IPS-NIHi7 (cell line): ENCODE data around the gene TNFAIP8L1.
"Not testable (repeated sequence)": the region's sequence is repeated elsewhere in the genome, so short reads cannot be mapped to it uniquely, and the experiment has no call there.

Source experiments
- DNase-seq: peaks from one replicate; pipeline ENCODE4 v3.0.0; 2012; ENCODE audit warnings: mixed read lengths; ENCODE audit errors: extremely low spot score

Gene TNFAIP8L1

DNA sequence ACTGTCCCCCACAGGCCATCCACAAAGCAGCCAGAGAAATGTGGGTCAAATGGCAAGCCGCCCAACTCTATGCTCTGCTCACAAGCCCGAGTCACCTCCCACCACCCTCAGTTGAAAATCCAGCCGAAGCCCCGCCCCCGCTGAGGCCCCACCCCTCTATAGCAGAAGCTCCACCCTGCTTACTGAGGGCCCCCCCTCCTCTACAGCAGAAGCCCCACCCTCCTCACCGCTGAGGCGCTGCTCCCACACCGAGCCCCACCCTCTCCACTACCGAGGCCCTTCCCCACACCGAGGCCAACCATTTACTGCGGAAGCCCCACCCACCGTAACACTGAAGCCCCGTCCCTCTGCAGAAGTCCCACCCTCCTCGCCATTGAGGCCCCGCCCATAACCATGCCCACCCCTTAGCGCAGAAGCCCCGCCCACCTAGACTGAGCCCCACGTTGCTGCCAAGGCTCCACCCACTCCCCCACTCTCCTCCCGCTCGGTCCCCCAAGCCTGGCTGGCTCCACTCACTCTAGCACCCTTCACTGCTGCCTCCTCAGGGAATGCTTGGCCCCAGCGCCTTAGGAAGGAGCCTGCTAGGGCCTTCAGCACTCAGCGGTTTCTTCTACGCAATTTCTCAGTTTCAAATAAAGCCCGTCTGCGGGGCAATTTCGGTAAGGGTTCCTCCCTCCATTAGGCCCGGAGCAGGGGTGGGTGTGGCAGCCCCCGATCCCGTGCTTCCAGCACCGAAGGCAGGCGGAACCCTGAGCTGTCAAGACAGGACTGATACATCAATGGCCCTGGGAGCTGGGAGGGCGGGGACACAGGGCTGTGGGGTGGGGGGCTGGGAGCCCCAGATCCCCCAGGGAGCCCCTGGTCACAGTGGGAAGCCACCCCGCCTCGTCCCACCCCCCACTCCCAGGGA is 39.8 kb downstream of the TNFAIP8L1 start:
- DNase-seq = peak; percentile 97

DNA sequence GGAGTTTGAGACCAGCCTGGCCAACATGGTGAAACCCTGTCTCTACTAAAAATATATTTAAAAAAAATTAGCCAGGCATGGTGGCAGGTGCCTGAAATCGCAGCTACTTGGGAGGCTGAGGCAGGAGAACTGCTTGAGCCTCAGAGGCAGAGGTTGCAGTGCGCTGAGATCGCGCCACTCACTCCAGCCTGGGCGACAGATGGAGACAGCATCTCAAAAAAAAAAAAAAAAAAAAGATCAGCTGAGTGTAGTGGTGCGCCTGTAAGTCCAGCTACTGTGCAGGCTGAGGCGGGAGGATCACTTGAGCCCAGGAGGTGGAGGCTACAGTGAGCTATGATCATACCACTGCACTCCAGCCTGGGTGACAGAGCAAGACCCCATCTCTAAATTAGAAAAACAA is 40.7 kb downstream of the TNFAIP8L1 start:
- not testable (repeated sequence) for DNase-seq

DNA sequence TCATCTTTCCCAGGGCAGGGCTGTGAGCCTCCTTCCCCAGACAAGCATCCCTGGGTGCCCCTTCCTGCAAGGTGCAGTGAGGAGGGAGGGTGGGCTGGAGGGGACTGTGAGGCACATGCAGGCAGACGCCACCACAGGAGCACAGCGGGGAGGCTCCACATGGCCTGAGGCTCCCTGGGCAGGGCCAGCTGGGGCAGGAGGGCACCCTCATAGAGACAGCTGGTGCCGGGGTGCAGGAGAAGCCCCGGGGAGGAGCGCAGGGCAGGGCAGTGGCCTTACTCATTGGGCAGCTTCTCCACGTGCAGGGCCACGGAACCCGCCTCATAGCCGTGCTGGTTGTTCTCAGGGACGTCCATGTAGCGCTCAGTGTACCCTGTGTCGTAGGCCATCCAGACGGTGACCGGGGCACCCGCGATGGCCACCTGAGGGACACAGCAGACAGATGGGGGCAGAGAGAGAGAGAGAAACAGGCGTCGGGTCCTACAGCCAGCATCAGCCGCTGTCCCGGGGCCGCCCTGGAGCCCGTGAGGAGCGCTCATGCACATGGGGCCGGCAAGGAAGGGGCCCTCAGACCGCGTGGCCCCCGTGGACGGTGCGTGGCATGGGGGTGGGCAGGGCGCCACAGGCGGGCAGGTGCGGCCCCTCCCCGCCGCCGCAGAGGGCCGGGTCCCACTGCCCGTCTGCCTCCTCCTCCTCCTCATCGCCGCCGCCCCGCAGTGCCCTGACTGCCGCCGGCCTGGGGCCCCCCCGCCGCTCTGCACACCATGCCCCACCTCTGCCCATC is 43.3 kb downstream of the TNFAIP8L1 start:
- DNase-seq = no peak

DNA sequence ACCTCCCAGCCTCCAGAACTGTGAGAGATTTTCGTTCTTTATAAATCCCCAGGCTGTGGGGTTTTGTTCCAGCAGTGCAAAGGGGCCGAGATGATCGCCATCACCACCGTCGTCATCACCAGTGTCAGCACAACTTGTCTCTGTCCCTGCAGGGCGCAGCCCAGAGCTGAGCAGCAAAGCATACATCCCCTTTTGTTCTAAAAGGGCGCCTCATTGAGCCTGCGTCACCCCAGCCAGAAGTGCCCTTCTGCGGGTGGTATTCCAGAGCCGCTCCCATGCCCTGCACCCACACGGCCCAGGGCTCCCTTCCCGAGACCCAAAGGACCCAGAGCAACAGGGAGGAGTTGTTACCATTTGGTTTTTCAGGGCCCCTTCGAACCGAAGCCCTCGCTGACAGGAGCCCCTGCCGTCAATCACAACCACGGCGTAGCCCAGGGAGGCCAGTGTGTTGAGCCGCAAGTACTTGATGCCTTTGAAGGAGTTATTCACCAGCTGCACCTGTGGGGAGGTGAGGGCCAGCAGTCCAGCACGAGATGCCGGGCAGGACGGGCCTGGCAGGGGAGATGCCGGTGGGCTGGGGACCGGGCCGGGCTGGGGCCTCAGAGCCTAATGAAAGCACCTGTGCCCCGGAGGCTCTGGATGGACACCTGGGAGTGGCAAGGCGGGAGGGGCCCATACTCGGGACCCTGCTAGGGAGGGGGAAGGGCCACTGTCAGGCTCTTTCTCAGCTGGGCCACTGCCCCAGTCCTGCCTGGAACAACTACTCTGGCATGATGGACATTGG is 45.2 kb downstream of the TNFAIP8L1 start:
- DNase-seq = no peak

DNA sequence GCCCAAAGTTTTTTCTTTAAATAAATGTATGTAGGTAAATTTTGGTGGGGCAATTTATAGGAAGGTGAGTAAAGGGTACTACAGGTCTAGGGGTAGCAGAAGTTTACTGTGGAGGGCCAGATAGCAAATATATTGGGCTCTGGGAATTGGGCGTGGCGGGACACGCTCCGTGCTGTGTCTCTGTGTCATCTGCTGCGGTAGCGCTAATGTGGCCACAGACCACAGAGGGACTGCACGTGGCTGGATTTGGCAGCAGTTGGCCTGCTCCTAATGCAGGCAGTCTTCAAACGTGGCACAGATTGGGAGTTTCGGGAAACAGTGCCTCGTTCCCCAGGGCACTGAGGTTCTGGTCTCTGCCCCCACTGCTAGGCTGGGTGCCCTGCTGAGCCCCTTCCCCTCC is 47.4 kb downstream of the TNFAIP8L1 start:
- DNase-seq = no peak

DNA sequence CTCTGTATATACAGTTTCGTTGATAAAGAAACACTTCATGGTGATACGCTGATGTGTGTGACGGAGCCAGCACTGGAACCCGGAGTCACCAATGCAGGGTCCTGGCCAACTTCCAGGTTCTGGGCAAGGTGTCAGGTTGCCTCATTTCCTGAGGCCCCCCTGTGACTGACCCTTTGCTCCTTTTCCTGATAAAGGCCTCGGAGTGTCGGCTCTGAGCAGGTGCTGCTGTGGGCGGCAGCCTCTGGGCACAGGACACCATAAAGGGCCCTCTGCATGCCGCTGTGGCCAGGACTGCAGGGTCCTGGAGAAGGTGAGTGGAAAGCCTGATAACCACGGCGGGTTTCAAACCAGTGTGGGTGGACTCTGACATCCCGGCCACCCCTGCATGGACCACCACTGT is 48.1 kb downstream of the TNFAIP8L1 start:
- no peak for DNase-seq

DNA sequence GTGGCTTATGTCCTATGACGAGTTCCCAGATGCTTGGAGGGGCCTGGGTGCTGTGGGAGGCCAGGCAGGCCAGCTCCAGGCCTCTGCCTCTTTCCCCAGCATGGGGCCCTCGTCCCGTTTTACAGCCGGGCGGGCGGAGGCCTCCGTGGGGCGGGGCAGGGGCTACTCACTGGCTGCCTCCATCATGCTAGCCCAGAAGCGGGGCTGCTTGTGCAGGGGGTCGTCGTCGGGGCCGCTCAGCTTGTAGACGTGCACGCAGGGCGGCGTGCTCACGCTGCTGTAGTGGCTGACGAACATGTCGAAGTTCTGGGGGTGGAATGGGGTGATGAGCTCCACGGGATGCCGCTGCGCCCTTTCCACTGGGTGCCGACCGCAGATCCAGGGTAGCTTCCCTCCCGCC is 49.3 kb downstream of the TNFAIP8L1 start:
- DNase-seq = no peak

GRCh38 chr19:4689403-4689802 is 50.1 kb downstream of the TNFAIP8L1 start:
- no peak for DNase-seq

DNA sequence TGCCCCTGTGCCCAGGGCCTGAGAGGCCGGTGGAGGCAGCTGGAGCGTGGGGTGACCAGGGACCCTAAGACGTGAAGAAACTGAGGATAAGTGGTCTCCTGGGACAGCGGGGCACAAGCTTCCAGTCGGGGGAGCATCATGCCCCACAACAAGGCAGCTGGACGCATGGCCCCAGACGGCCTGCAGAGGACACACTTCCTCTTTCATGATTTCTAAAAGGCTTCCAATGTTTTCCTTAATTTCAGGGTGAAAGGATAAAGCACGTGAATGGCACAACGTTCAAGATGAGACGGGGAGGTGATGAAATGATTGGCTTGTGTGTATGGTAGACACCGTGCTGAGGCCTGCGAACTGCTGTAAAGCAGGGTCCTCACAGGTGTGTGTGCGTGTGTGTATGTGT is 51.0 kb downstream of the TNFAIP8L1 start:
- no peak for DNase-seq

- DNase-seq = no peak
Measured at GRCh38 chr19:4691373-4691772, 52.1 kb downstream of the TNFAIP8L1 start.

DNA sequence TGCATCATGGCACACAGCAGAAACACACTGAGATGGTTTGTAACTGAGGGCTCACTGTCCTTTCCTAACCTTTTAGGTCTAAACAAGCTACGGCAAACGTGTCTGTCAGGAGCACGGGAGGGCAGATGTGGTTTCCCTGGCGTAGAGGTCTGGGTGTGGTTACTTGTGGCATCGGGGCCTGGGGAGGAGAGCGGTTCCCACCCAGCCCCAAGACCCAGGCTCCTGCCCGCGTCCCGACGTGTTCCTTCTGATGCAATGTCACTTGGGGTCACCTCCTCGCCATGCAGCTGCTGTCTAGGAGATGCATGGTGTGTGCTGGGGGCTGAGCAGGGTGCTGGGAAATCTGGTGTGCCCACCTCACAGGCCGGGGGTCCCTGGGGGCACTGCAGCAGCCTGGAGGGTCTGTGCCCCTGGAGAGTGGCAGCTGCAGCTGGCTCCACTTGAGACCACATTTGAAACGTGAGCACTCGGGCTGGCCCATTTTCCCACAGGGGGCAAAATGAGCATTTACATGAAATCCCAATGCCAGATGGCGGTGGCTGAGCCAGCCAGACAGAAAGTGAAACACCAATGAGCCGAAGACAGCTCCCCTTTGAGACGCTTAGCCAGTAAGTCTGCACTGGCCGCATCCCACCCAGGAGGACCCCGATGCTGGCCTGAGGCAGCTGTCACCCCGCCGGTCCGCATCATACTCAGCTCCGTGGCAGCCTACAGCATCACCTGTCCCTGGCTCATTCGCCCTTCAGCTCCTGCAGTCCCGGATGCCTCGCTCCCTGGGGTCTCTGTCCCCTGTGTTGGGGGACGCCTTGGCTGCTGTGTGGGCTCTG is 53.1 kb downstream of the TNFAIP8L1 start:
- DNase-seq = no peak

GRCh38 chr19:4693078-4693350 is 53.7 kb downstream of the TNFAIP8L1 start:
- no peak for DNase-seq

GRCh38 chr19:4693471-4694121 is 54.3 kb downstream of the TNFAIP8L1 start:
- DNase-seq = no peak

GRCh38 chr19:4694211-4694987 is 55.1 kb downstream of the TNFAIP8L1 start:
- no peak for DNase-seq

DNA sequence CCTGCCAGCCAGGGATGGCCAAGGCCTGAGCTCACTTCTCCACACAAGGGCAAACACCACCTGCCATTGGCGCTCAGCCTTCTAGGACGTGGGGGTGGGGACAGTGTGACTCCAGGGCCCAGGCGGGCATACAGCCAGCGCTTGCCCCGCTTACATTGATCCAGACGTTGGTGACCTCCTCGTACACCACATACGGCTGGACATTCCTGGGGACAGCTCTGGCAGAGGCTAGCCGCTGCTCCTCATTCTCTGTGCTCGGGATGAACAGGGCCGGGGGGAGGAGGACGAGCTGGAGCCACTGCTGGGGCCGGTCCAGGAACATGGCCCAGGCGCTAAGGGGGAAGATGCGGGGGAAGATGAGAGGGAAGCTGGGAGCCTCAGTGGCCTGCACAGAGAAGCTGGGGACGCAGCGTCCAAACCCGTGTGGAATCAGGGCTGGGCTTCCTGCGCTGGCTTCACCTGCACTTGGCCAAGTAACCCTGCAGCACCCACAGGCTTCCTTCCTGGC is 56.0 kb downstream of the TNFAIP8L1 start:
- DNase-seq = no peak

GRCh38 chr19:4697304-4697703 is 58.0 kb downstream of the TNFAIP8L1 start:
- DNase-seq = no peak

GRCh38 chr19:4699826-4700692 is 60.7 kb downstream of the TNFAIP8L1 start:
- DNase-seq = no peak

GRCh38 chr19:4700693-4700970 is 61.3 kb downstream of the TNFAIP8L1 start:
- peak; percentile 37 for DNase-seq

GRCh38 chr19:4701557-4701956 is 62.2 kb downstream of the TNFAIP8L1 start:
- no peak for DNase-seq
